Activated B cell treated with CpG ODN at 0.5 μM for 24 hours (primary cell): ENCODE measurements around the gene NFYA. TPM values are rescaled to one million over a fixed set of nuclear protein-coding genes. Genes with fewer than 3 reads are reported as not detected.

Source experiments
- ATAC-seq: fragments of 200-7000 bp; cut with Tn5 transposase; one replicate; pipeline ENCODE4 v1.10.0; 2021; ENCODE audit warnings: low read depth, mild to moderate bottlenecking, moderate library complexity
- CTCF ChIA-PET: fragments of 350-600 bp; sonication (Branson Sonifier 250); formaldehyde crosslinking; loops from one replicate; lab custom pipeline; 2021; ENCODE audit warnings: antibody characterized with exemption; lab: Charles Lee
- POLR2A ChIA-PET: fragments of 350-600 bp; sonication (Branson Sonifier 250); formaldehyde crosslinking; loops from one replicate; lab custom pipeline; 2021; ENCODE audit warnings: antibody characterized with exemption; lab: Charles Lee
- DNase-seq: peaks from one replicate; pipeline ENCODE4 v3.0.0; 2022
- H3K27ac Mint-ChIP-seq: one replicate; pipeline ENCODE4 v1.8.0; 2020; ENCODE audit warnings: mixed read lengths
- H3K27me3 Mint-ChIP-seq: one replicate; pipeline ENCODE4 v1.8.0; 2021; ENCODE audit warnings: mixed read lengths
- H3K36me3 Mint-ChIP-seq: one replicate; pipeline ENCODE4 v1.8.0; 2021; ENCODE audit warnings: low read depth, mixed read lengths
- H3K4me1 Mint-ChIP-seq: one replicate; pipeline ENCODE4 v1.8.0; 2021; ENCODE audit warnings: mixed read lengths
- H3K4me3 Mint-ChIP-seq: one replicate; pipeline ENCODE4 v1.8.0; 2020; ENCODE audit warnings: mild to moderate bottlenecking, mixed read lengths
- H3K9me3 Mint-ChIP-seq: one replicate; pipeline ENCODE4 v1.8.0; 2020; ENCODE audit warnings: mixed read lengths
- CTCF ChIP-seq: fragments of 200-600 bp; IDR thresholded peaks from one replicate; pipeline ENCODE4 v1.8.0; 2022; ENCODE audit warnings: antibody characterized with exemption, mild to moderate bottlenecking
- intact Hi-C: fragments of 100-400 bp; cut with micrococcal nuclease; formaldehyde crosslinking; loops from one replicate; pipeline ENCODE4 v1.15.1; 2024
- total RNA-seq: library from RNA; stranded (reverse); gene quantifications from 2 replicates; pipeline ENCODE4 v1.2.3, GENCODE V29; 2022

The NFYA gene
- total RNA-seq, 1 donor from 2014 or later: 35.1 TPM

- ChIA-PET POLR2A (interaction anchor here (0.9 to 1.5 kb wide), 3 partner anchors 43 to 1901 kb away, joined by 3 to 10 read pairs (median 8); partner anchors contain the start of genes CNPY3, NFYA and OARD1), CTCF (interaction anchor here (0.8 to 2.4 kb wide), 18 partner anchors 9 to 1666 kb away, joined by 3 to 20 read pairs (median 4); partner anchors contain the start of genes NFYA, OARD1 and UNC5CL)
- H3K27me3 Mint-ChIP-seq: no peaks in the 10 kb centered on the region
- TF ChIP-seq CTCF: peak; percentile 92
- peak overlapping the region; percentile 20 for H3K27ac Mint-ChIP-seq
- intact Hi-C loops: loop anchor here (1.0 to 5.0 kb wide), 3 partner anchors 22 to 1666 kb away; no protein-coding TSS in a partner anchor
- peak overlapping the region; percentile 84 for H3K4me3 Mint-ChIP-seq
- H3K9me3 Mint-ChIP-seq: no peaks in the 10 kb centered on the region
- DNase-seq (peak; percentile 80), ATAC-seq (peak; percentile 89)
- H3K4me1 Mint-ChIP-seq: peaks cover 20% of the 10 kb centered on the region
- H3K36me3 Mint-ChIP-seq: no peaks in the 10 kb centered on the region
Observed at GRCh38 chr6:41027799-41028560, 44.8 kb upstream of the NFYA start.

GRCh38 chr6:41028561-41029412, 44.0 kb upstream of the NFYA start:
- ChIA-PET CTCF (interaction anchor here (0.6 to 2.4 kb wide), 18 partner anchors 8 to 287 kb away, joined by 3 to 20 read pairs (median 4); partner anchors contain the start of genes NFYA, OARD1 and UNC5CL), POLR2A (interaction anchor here (0.9 to 1.5 kb wide), 4 partner anchors 43 to 1900 kb away, joined by 3 to 10 read pairs (median 6); partner anchors contain the start of genes CNPY3, NFYA and OARD1)
- peak overlapping the region; percentile 84 for H3K4me3 Mint-ChIP-seq
- peaks cover 20% of the 10 kb centered on the region for H3K4me1 Mint-ChIP-seq
- no peaks in the 10 kb centered on the region for H3K9me3 Mint-ChIP-seq
- DNase-seq: no peak
- no peak for TF ChIP-seq CTCF
- H3K27ac Mint-ChIP-seq: no peak overlapping the region
- no peaks in the 10 kb centered on the region for H3K27me3 Mint-ChIP-seq
- peak; percentile 40 for ATAC-seq
- no peaks in the 10 kb centered on the region for H3K36me3 Mint-ChIP-seq
- intact Hi-C loops: loop anchor here (1.0 to 5.0 kb wide), 2 partner anchors 38 to 1666 kb away; no protein-coding TSS in a partner anchor

GRCh38 chr6:41032830-41033229, 39.9 kb upstream of the NFYA start:
- CTCF ChIA-PET: no interaction called here
- intact Hi-C loops: no loop called here
- Mint-ChIP-seq H3K36me3 (no peaks in the 10 kb centered on the region), H3K4me3 (no peak overlapping the region), H3K27me3 (no peaks in the 10 kb centered on the region), H3K9me3 (no peaks in the 10 kb centered on the region), H3K27ac (no peak overlapping the region), H3K4me1 (peaks cover 11% of the 10 kb centered on the region)
- DNase-seq (no peak), ATAC-seq (no peak)
- POLR2A ChIA-PET: no interaction called here
- no peak for TF ChIP-seq CTCF

GRCh38 chr6:41033776-41034175, 39.0 kb upstream of the NFYA start:
- no peaks in the 10 kb centered on the region for H3K36me3 Mint-ChIP-seq
- CTCF ChIA-PET: no interaction called here
- H3K9me3 Mint-ChIP-seq: no peaks in the 10 kb centered on the region
- H3K27ac Mint-ChIP-seq: no peak overlapping the region
- intact Hi-C loops: no loop called here
- no peak for TF ChIP-seq CTCF
- H3K27me3 Mint-ChIP-seq: no peaks in the 10 kb centered on the region
- no peak for DNase-seq
- peaks cover 5% of the 10 kb centered on the region for H3K4me1 Mint-ChIP-seq
- H3K4me3 Mint-ChIP-seq: no peak overlapping the region
- POLR2A ChIA-PET: no interaction called here
- ATAC-seq: no peak
